ENCODE data around the gene ADAM15.

DNA sequence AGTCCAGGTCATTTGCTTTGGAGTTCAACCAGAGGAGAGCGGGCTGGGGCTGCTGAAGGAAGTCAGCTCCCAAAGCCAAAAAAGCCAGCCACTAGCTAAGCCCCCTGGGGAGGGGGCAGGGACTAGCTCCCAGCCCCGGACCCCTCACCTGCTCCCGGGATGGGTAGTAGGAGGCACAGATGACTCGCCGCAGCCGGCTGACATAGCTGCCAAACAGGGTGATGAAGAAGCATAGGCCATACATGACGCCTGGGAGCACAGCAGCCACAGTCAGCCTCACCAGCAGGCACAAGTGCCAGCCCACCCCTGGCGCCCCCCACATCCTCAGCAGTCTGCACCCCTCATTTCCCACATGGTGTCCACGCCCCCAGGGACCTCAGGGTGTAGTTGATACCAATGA, 25.0 kb upstream of the ADAM15 start:
- TF ChIP-seq EZH2 (IDR thresholded peaks at IDR 0.05; ENCODE audit: borderline replicate concordance, low read length), result no peak
- TF ChIP-seq, protein P1, sequence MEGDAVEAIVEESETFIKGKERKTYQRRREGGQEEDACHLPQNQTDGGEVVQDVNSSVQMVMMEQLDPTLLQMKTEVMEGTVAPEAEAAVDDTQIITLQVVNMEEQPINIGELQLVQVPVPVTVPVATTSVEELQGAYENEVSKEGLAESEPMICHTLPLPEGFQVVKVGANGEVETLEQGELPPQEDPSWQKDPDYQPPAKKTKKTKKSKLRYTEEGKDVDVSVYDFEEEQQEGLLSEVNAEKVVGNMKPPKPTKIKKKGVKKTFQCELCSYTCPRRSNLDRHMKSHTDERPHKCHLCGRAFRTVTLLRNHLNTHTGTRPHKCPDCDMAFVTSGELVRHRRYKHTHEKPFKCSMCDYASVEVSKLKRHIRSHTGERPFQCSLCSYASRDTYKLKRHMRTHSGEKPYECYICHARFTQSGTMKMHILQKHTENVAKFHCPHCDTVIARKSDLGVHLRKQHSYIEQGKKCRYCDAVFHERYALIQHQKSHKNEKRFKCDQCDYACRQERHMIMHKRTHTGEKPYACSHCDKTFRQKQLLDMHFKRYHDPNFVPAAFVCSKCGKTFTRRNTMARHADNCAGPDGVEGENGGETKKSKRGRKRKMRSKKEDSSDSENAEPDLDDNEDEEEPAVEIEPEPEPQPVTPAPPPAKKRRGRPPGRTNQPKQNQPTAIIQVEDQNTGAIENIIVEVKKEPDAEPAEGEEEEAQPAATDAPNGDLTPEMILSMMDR (IDR thresholded peaks at IDR 0.05; ENCODE audit: low read length), result no peak

All from OCI-LY1 (cell line).